HG03354 (cell line): Measurements from ENCODE around the gene EIF2B5.
"Not testable (repeated sequence)": the region's sequence is repeated elsewhere in the genome, so short reads cannot be mapped to it uniquely, and the experiment has no call there.

ENCODE experiments used
- ATAC-seq: cut with Tn5 transposase; IDR thresholded peaks from one replicate; pipeline ENCODE4 v1.9.1; 2021; ENCODE audit warnings: mild to moderate bottlenecking; ENCODE audit not compliant: unreplicated experiment, poor library complexity, severe bottlenecking

Gene EIF2B5

GRCh38 chr3:184135149-184135910 lies at the start of gene EIF2B5:
Gene EIF2B5, plus strand, starts transcription at chr3:184135358. Its CDS starts 28 bp downstream, at chr3:184135386.
- ATAC-seq = peak; percentile 86

GRCh38 chr3:184085389-184085852 lies 49.7 kb upstream of the EIF2B5 start:
- no peak for ATAC-seq

- no peak for ATAC-seq
Measured at GRCh38 chr3:184092199-184092598, 43.0 kb upstream of the EIF2B5 start.

- ATAC-seq = no peak
Measured at GRCh38 chr3:184096811-184097383, 38.3 kb upstream of the EIF2B5 start, which contains the start of gene HTR3E. Gene HTR3E, plus strand, starts transcription at chr3:184097064. Its CDS starts 466 bp downstream, at chr3:184097530.

GRCh38 chr3:184097556-184097955 lies 37.6 kb upstream of the EIF2B5 start:
- ATAC-seq = no peak

GRCh38 chr3:184099806-184100686 lies 35.1 kb upstream of the EIF2B5 start:
- no peak for ATAC-seq

- ATAC-seq = no peak
Measured at GRCh38 chr3:184110316-184110725, 24.8 kb upstream of the EIF2B5 start.

GRCh38 chr3:184116017-184116416 lies 19.1 kb upstream of the EIF2B5 start:
- ATAC-seq = no peak

GRCh38 chr3:184117636-184118035 lies 17.5 kb upstream of the EIF2B5 start:
- no peak for ATAC-seq

GRCh38 chr3:184121031-184121430 lies 14.1 kb upstream of the EIF2B5 start:
- ATAC-seq = not testable (repeated sequence)

GRCh38 chr3:184126006-184126405 lies 9.2 kb upstream of the EIF2B5 start:
- no peak for ATAC-seq

GRCh38 chr3:184129012-184129411 lies 6.1 kb upstream of the EIF2B5 start:
- ATAC-seq = no peak

GRCh38 chr3:184132945-184133344 lies 2.2 kb upstream of the EIF2B5 start:
- ATAC-seq = no peak

GRCh38 chr3:184133840-184134745 lies 1.1 kb upstream of the EIF2B5 start:
- peak; percentile 41 for ATAC-seq

GRCh38 chr3:184134746-184135148 lies 411 bp upstream of the EIF2B5 start:
- ATAC-seq = peak; percentile 13

GRCh38 chr3:184135911-184136260 lies 728 bp downstream of the EIF2B5 start:
- peak; percentile 2 for ATAC-seq

GRCh38 chr3:184140436-184140835 lies 5.3 kb downstream of the EIF2B5 start:
- ATAC-seq = no peak

- ATAC-seq = no peak
Measured at GRCh38 chr3:184142199-184142598, 7.0 kb downstream of the EIF2B5 start.

- no peak for ATAC-seq
Measured at GRCh38 chr3:184143327-184143726, 8.2 kb downstream of the EIF2B5 start.
